Stimulated activated CD8-positive, alpha-beta memory T cell treated with anti-CD3 and anti-CD28 coated beads, Interleukin-7, amount 100 ng/mL, for 24 hours (primary cell): ENCODE measurements around the gene SLC1A7.

Experiments used
- DNase-seq: peaks from one replicate; pipeline ENCODE4 v3.0.0-alpha.2; 2020; ENCODE audit warnings: low read depth

The SLC1A7 gene

DNA sequence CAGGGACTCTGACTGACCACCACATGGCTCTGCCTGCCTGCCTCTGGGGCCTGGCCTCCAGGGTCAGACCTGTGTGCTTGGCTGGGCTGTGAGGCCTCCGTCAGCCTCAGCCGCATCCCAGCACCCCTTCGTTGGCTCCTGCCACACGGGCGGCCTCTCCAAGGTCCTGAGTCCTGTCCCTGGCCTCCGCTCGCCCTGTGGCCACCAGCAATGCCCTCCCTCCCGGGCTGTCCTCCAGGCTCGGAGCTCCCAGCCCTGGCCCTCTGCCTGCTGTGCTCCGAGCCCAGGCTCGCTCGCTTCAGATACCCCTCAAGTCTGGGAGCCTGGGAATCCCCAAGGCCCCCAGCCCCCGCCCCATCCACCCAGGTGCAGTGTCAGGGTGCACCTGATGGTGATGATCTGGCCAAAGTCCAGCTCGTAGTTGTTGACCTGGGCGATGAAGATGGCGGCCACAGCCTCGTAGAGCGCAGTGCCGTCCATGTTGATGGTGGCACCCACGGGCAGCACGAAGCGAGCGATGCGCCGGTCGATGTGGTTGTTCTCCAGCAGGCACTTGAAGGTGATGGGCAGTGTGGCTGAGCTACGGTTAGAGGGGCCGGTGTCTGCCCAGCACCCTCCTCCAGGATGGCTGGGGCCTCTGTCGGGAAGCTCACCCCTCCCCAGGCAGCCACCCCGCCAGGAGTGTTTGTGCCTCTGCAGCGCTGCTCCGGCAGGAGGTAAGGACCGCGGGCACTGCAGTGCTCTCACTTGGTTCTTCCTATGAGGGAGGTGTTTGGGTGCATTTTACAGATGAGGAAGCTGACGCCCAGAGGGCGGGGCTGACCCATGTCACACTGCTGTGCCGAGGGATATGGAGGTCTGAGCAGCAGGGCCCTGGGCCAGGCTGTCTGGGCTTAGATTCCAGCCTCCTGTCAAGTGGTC, 52.0 kb downstream of the SLC1A7 start:
- DNase-seq, result no peak

DNA sequence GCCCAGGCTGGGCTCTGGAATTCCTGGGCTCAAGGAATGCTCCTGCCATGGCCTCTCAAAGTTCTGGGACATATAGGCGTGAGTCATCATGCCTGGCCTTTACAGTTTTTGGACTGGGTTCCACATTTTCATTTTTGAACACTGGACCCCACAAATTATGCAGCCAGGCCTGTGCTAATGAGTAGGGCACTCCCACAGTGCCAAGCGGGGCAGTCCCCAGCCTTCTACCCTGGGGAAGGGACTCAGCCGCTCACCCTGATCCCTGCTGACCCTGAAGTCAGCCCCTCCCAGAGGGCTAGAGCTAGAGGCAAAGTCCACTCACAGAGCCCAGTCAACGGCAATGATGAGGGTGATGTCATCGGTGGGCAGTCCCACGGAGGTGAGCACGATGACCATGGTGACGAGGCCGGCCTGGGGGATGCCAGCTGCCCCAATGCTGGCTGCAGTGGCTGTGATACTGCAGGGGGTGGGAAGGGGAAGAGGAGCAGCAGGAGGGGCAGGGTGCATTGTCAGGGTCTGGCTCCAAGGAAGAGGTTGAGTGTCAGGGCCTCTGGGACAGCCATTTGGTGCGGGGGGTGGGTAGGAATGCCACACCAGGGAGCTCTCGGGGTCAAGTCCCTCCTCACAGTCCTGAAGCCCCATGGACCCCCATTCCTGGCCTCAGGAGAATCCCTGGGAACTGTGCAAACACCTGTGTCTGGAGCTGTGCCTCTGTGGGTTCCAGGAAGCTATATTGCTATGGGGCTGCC, 52.8 kb downstream of the SLC1A7 start:
- no peak for DNase-seq

- no peak for DNase-seq
Observed at GRCh38 chr1:53088616-53089300, 53.7 kb downstream of the SLC1A7 start.

- no peak for DNase-seq
Observed at GRCh38 chr1:53087332-53088285, 54.8 kb downstream of the SLC1A7 start.

DNA sequence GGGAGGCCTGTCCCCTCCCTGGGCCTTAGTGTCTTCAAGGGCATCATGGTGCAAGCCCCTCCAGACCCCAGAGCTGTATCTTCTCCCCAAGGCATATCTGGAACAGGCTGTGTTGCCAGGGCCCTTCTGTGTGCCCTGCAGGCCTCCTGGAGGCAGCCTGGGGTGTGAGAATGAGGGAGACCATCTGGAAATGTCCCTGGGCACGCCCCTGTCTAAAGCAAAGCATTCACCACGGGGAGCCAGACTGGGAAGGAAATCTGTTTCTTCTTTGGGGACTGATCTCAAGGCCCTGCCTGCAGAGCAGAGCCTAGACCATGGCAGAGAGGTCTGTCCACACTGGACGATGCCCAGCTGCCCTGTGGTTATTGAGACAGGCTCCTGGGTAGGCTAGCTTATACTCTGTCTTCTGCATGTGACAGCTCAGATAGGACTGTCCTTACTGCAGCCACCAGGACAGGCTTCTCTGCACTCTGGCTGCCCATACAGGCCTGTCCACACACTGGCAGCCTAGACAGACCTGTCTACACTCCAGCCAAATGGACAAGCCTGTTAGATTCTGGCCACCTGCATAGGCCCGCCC, 55.9 kb downstream of the SLC1A7 start:
- no peak for DNase-seq

DNA sequence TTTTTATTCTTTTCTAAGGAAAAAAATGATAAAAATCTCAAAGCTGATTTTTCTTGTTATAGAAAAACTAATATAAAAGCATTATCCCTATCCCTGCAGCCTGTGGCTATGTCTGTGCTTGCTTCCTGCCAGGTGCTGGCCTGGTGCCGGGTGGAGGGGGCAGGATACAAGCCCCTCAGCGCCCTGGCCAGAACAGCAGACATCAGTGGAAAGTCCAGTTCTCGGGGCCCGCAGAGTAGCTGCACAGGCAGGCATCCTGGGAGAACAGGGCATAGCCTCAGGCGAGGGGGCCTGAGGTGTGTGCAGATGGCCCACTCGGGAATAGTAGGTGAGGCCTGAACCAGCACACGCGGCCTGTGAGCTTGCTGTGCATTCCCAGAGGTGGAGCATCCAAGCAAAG, 57.0 kb downstream of the SLC1A7 start:
- DNase-seq, result no peak

DNA sequence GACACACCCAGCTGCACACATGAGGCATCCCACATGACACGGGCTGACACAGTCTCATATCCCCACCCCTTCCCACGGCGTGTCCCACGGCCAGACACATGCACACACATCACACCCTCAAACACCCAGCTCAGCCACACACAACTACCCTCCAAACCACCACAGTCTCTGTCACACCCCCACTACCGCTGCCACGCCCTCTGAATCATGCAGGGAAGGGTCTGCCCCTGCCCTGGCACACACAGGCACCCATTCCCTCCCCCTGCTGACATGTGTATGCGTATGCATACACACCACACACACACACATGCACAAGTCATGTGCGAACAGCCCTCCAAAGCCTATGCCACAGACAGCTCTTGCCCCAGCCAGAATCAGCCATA, 57.9 kb downstream of the SLC1A7 start:
- DNase-seq, result no peak

DNA sequence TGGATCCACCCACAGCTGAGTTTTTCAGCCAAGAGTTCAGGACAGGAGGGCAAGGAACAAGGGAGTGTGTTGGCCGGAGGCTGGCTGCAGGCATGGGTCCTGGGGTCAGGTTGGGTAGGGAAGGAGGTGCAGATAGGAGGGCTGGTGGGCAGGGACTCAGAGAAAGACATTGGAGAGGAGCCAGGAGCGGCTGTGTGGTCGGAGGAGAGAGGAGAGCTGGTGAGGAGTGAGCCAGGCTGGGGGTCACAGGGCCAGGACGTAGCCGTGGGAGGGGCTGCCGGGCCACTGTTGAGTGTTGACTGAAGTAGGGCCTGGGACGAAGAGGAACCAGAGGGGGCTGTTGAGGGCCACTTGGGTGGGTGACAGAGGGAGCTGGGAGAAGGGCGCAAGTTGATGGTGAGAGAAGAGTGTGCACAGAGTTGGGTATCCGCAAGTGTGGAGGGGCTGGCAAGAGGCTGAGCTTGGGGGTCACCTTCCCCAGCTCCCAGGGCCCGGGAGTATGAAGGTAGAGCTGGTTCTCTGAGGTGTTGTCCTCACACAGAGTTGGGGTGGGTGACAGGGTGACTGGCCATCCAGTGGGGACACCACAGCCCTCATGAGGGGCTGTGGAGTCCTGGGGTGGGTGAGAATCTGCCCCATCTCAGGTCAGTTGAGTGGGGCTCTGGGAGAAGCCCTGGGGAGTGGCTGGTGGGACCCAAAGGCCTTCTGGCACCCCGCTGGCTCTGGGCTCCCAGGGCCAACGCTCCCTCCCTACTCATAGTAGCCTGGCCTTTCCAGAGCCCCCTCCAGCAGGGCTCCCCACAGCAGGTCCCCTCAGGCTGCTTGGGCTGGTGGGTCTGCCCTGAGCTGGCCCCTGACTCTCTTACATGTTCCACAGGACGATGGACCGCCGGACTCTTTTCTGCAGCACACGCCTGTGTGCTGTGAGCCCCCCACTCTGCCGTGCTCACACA, 58.5 kb downstream of the SLC1A7 start:
- no peak for DNase-seq

GRCh38 chr1:53082826-53083455, 59.5 kb downstream of the SLC1A7 start:
- no peak for DNase-seq

GRCh38 chr1:53081384-53082066, 60.9 kb downstream of the SLC1A7 start:
- DNase-seq, result no peak

DNA sequence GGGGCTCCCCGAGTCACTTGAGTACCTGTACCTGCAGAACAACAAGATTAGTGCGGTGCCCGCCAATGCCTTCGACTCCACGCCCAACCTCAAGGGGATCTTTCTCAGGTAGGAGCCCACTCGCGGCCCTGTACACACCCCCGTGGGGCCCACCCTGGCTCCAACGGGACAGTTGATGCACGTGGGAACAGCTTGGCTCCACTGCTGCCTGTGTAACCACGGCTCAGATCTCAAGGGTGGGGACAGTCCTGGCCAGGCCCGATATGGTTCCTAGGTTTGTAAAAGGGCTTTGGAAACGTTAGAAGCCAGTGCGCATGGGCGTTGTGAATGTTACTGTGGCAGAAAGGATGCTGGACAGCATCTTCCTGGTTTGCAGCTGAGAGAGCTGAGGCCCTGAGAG, 61.7 kb downstream of the SLC1A7 start:
- DNase-seq, result no peak

GRCh38 chr1:53080041-53080440, 62.4 kb downstream of the SLC1A7 start:
- no peak for DNase-seq

DNA sequence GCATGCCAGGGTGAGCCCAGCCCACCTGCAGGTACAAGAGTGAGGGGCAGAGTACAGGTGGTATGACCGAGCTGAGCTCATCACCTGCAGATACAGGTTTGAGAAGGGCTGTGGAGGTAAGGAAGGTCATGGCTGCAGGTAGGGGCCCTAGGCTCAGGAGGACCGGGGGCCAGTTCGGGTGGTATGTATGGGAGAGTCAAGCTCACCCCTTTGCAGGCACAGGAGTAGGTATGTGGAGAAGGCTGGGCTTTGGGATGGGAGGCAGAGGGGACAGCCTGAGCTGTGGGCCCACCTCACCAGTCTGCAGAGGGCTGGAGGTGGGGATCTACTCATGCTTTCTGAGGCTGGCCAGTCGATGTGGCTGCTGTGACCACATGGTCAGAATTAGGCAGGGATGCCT, 63.2 kb downstream of the SLC1A7 start:
- no peak for DNase-seq

- no peak for DNase-seq
Observed at GRCh38 chr1:53078333-53079101, 63.9 kb downstream of the SLC1A7 start.

DNA sequence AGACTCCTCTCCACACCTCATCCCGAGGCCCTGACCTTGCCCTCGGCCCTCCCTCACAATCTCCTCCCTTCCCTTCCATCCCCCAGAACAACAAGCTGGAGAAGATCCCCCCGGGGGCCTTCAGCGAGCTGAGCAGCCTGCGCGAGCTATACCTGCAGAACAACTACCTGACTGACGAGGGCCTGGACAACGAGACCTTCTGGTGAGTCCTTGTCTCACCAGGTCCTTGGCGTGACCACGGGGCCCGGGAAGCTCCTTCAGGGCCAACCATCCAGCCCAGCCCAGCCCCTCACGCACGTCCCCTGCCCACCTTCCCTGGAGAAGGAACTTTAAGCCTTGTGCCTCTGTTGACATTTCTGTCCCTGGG, 64.9 kb downstream of the SLC1A7 start:
- no peak for DNase-seq

- no peak for DNase-seq
Observed at GRCh38 chr1:53076721-53077598, 65.5 kb downstream of the SLC1A7 start.

- no peak for DNase-seq
Observed at GRCh38 chr1:53076165-53076564, 66.3 kb downstream of the SLC1A7 start.
